ENCODE data around the gene HSPA9. TPM values are rescaled to one million over a fixed set of nuclear protein-coding genes. Genes with fewer than 3 reads are reported as not detected.
A peak's percentile ranks its signal among the peaks of the same experiment; 100 is the strongest.

HSPA9 gene
- total and polyA plus RNA-seq, 3 experiments from 2014 or later: 171 to 498 (median 468) TPM

GRCh38 chr5:138610918-138611677 is 35.9 kb upstream of the HSPA9 start:
- no peak for DNase-seq
- POLR2A ChIA-PET: no interaction called here
- H3K36me3 ChIP-seq (ENCODE audit: insufficient read depth, low read length): no peaks in the 10 kb centered on the region
- CTCF ChIA-PET: no interaction called here
- no peaks in the 10 kb centered on the region for H3K9me3 ChIP-seq (ENCODE audit: low read length)
- peaks cover 15% of the 10 kb centered on the region for H3K27me3 ChIP-seq (ENCODE audit: insufficient read depth, low read length, poor library complexity, severe bottlenecking)
- H3K4me1 ChIP-seq (ENCODE audit: insufficient read depth, low read length): peaks cover 12% of the 10 kb centered on the region
- peaks cover 0 to 2% (median 0%) of the 10 kb centered on the region in 3 donors for H3K36me3 Mint-ChIP-seq
- no peak overlapping the region for H3K27ac ChIP-seq (ENCODE audit: low read depth, low read length)
- no peak overlapping the region for H3K4me3 ChIP-seq (ENCODE audit: low read length)
- H3K9me3 Mint-ChIP-seq: no peaks in the 10 kb centered on the region
- peaks cover 8 to 14% (median 13%) of the 10 kb centered on the region in 3 donors for H3K4me1 Mint-ChIP-seq
- peak overlapping the region in 2 of 8 donors; percentile 41 to 74 for H3K27ac Mint-ChIP-seq
- peaks cover 11 to 41% of the 10 kb centered on the region in 2 donors for H3K27me3 Mint-ChIP-seq
- peak overlapping the region in 5 of 7 donors; percentile 8 to 67 (median 25) for H3K4me3 Mint-ChIP-seq

GRCh38 chr5:138610415-138610917 is 35.3 kb upstream of the HSPA9 start:
- POLR2A ChIA-PET: no interaction called here
- no peaks in the 10 kb centered on the region for H3K9me3 Mint-ChIP-seq
- CTCF ChIA-PET: no interaction called here
- H3K27ac Mint-ChIP-seq: peak overlapping the region in 2 of 8 donors; percentile 41 to 74
- H3K4me1 Mint-ChIP-seq: peaks cover 8 to 14% (median 13%) of the 10 kb centered on the region in 3 donors
- H3K27me3 ChIP-seq (ENCODE audit: insufficient read depth, low read length, poor library complexity, severe bottlenecking): peaks cover 15% of the 10 kb centered on the region
- H3K9me3 ChIP-seq (ENCODE audit: low read length): no peaks in the 10 kb centered on the region
- no peak overlapping the region for H3K27ac ChIP-seq (ENCODE audit: low read depth, low read length)
- no peak for DNase-seq
- peaks cover 12% of the 10 kb centered on the region for H3K4me1 ChIP-seq (ENCODE audit: insufficient read depth, low read length)
- H3K4me3 Mint-ChIP-seq: peak overlapping the region in 1 of 7 donors; percentile 17
- H3K27me3 Mint-ChIP-seq: peaks cover 13 to 42% of the 10 kb centered on the region in 2 donors
- no peaks in the 10 kb centered on the region for H3K36me3 ChIP-seq (ENCODE audit: insufficient read depth, low read length)
- H3K36me3 Mint-ChIP-seq: peaks cover 0 to 2% (median 0%) of the 10 kb centered on the region in 3 donors
- no peak overlapping the region for H3K4me3 ChIP-seq (ENCODE audit: low read length)

GRCh38 chr5:138606378-138607064 is 31.3 kb upstream of the HSPA9 start:
- Mint-ChIP-seq H3K27me3 (peaks cover 20 to 50% of the 10 kb centered on the region in 2 donors), H3K27ac (no peak overlapping the region), H3K4me3 (no peak overlapping the region), H3K36me3 (peaks cover 0 to 2% (median 0%) of the 10 kb centered on the region in 3 donors), H3K4me1 (peaks cover 6 to 11% (median 9%) of the 10 kb centered on the region in 3 donors), H3K9me3 (no peaks in the 10 kb centered on the region)
- Histone ChIP-seq H3K9me3 (ENCODE audit: low read length) (no peaks in the 10 kb centered on the region), H3K36me3 (ENCODE audit: insufficient read depth, low read length) (no peaks in the 10 kb centered on the region), H3K27ac (ENCODE audit: low read depth, low read length) (no peak overlapping the region), H3K27me3 (ENCODE audit: insufficient read depth, low read length, poor library complexity, severe bottlenecking) (peaks cover 11% of the 10 kb centered on the region), H3K4me3 (ENCODE audit: low read length) (no peak overlapping the region), H3K4me1 (ENCODE audit: insufficient read depth, low read length) (peaks cover 10% of the 10 kb centered on the region)
- ChIA-PET CTCF (interaction anchor here (1.4 kb wide), 1 partner anchor 27 kb away, joined by 3 read pairs; no protein-coding TSS in a partner anchor), POLR2A (no interaction called here)
- DNase-seq: no peak

GRCh38 chr5:138605254-138605972 is 30.2 kb upstream of the HSPA9 start:
- Mint-ChIP-seq H3K4me3 (no peak overlapping the region), H3K9me3 (no peaks in the 10 kb centered on the region), H3K4me1 (no peaks in the 10 kb centered on the region), H3K27ac (no peak overlapping the region), H3K27me3 (peaks cover 22 to 50% of the 10 kb centered on the region in 2 donors), H3K36me3 (peaks cover 0 to 2% (median 0%) of the 10 kb centered on the region in 3 donors)
- no peak overlapping the region for H3K4me3 ChIP-seq (ENCODE audit: low read length)
- H3K36me3 ChIP-seq (ENCODE audit: insufficient read depth, low read length): no peaks in the 10 kb centered on the region
- H3K27me3 ChIP-seq (ENCODE audit: insufficient read depth, low read length, poor library complexity, severe bottlenecking): peaks cover 5% of the 10 kb centered on the region
- ChIA-PET POLR2A (no interaction called here), CTCF (interaction anchor here (1.4 to 2.5 kb wide), 3 partner anchors 9 to 26 kb away, joined by 3 to 7 read pairs (median 6); no protein-coding TSS in a partner anchor)
- H3K4me1 ChIP-seq (ENCODE audit: insufficient read depth, low read length): no peaks in the 10 kb centered on the region
- no peaks in the 10 kb centered on the region for H3K9me3 ChIP-seq (ENCODE audit: low read length)
- DNase-seq: no peak
- no peak overlapping the region for H3K27ac ChIP-seq (ENCODE audit: low read depth, low read length)

- H3K27ac ChIP-seq (ENCODE audit: low read depth, low read length): no peak overlapping the region
- no peaks in the 10 kb centered on the region for H3K36me3 ChIP-seq (ENCODE audit: insufficient read depth, low read length)
- peaks cover 4% of the 10 kb centered on the region for H3K27me3 ChIP-seq (ENCODE audit: insufficient read depth, low read length, poor library complexity, severe bottlenecking)
- H3K36me3 Mint-ChIP-seq: peaks cover 0 to 2% (median 0%) of the 10 kb centered on the region in 3 donors
- ChIA-PET CTCF (interaction anchor here (2.2 to 2.5 kb wide), 2 partner anchors 10 to 11 kb away, joined by 6 to 7 read pairs; no protein-coding TSS in a partner anchor), POLR2A (no interaction called here)
- H3K4me1 ChIP-seq (ENCODE audit: insufficient read depth, low read length): no peaks in the 10 kb centered on the region
- no peak overlapping the region for H3K27ac Mint-ChIP-seq
- H3K27me3 Mint-ChIP-seq: peaks cover 21 to 52% of the 10 kb centered on the region in 2 donors
- DNase-seq: no peak
- no peaks in the 10 kb centered on the region for H3K9me3 Mint-ChIP-seq
- H3K4me3 ChIP-seq (ENCODE audit: low read length): no peak overlapping the region
- no peak overlapping the region for H3K4me3 Mint-ChIP-seq
- no peaks in the 10 kb centered on the region for H3K4me1 Mint-ChIP-seq
- H3K9me3 ChIP-seq (ENCODE audit: low read length): no peaks in the 10 kb centered on the region
These were observed 29.1 kb upstream of the HSPA9 start for GRCh38 chr5:138604176-138604785.

GRCh38 chr5:138603249-138603920 is 28.2 kb upstream of the HSPA9 start:
- CTCF ChIA-PET: interaction anchor here (2.2 to 2.5 kb wide), 2 partner anchors 10 to 11 kb away, joined by 6 to 7 read pairs; no protein-coding TSS in a partner anchor
- no peaks in the 10 kb centered on the region for H3K36me3 ChIP-seq (ENCODE audit: insufficient read depth, low read length)
- H3K27me3 ChIP-seq (ENCODE audit: insufficient read depth, low read length, poor library complexity, severe bottlenecking): peaks cover 4% of the 10 kb centered on the region
- Mint-ChIP-seq H3K27ac (no peak overlapping the region), H3K9me3 (no peaks in the 10 kb centered on the region), H3K27me3 (peaks cover 21 to 58% of the 10 kb centered on the region in 2 donors), H3K36me3 (peaks cover 0 to 2% (median 0%) of the 10 kb centered on the region in 3 donors), H3K4me3 (no peak overlapping the region), H3K4me1 (no peaks in the 10 kb centered on the region)
- no peaks in the 10 kb centered on the region for H3K4me1 ChIP-seq (ENCODE audit: insufficient read depth, low read length)
- H3K4me3 ChIP-seq (ENCODE audit: low read length): no peak overlapping the region
- POLR2A ChIA-PET: no interaction called here
- DNase-seq: no peak
- H3K9me3 ChIP-seq (ENCODE audit: low read length): no peaks in the 10 kb centered on the region
- no peak overlapping the region for H3K27ac ChIP-seq (ENCODE audit: low read depth, low read length)

DNA sequence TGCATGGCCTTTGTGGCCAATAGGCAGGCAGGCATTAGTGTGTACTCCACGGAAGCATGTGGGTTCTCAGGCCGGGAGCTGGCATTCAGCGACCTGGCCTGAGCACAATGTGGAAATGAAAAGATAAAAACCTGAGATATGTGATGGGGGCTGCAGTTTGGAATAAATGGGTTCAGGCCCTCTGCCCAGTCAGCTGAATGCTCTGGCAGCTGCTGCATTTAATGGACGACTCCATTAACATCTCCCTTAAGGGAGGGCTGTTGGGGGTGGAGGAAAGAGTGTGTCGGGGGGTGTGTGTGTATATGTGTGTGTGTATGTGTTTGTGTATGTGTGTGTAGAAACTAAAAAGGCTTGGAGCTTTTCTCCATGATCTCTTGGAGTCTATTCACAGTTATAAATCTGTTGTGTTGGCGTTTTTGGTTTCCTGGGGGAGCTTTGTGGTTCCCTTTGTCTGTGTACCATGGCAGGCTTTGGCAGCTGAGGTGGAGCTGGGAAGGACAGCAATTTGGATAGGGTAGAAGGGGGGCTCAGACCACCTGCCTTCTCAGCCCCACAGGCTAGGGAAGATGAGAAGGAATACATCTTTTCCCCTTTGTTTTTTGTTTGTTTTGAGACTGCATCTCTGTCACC is 27.3 kb upstream of the HSPA9 start:
- Histone ChIP-seq H3K27ac (ENCODE audit: low read depth, low read length) (no peak overlapping the region), H3K9me3 (ENCODE audit: low read length) (no peaks in the 10 kb centered on the region), H3K4me3 (ENCODE audit: low read length) (no peak overlapping the region), H3K4me1 (ENCODE audit: insufficient read depth, low read length) (no peaks in the 10 kb centered on the region), H3K27me3 (ENCODE audit: insufficient read depth, low read length, poor library complexity, severe bottlenecking) (peaks cover 4% of the 10 kb centered on the region), H3K36me3 (ENCODE audit: insufficient read depth, low read length) (no peaks in the 10 kb centered on the region)
- H3K36me3 Mint-ChIP-seq: peaks cover 0 to 2% (median 0%) of the 10 kb centered on the region in 3 donors
- H3K27ac Mint-ChIP-seq: no peak overlapping the region
- H3K4me3 Mint-ChIP-seq: no peak overlapping the region
- POLR2A ChIA-PET: no interaction called here
- H3K27me3 Mint-ChIP-seq: peaks cover 24 to 61% of the 10 kb centered on the region in 2 donors
- no peak for DNase-seq
- no peaks in the 10 kb centered on the region for H3K9me3 Mint-ChIP-seq
- no peaks in the 10 kb centered on the region for H3K4me1 Mint-ChIP-seq
- CTCF ChIA-PET: no interaction called here

All from CD8-positive, alpha-beta memory T cell (primary cell).